Mesenchymal stem cell (in vitro differentiated cells and primary cell): ENCODE measurements around the gene ODAD2.

Experiments used
- DNase-seq: peaks from one replicate; pipeline ENCODE4 v3.0.0-alpha.2; 2013
- H2AFZ ChIP-seq: one replicate; pipeline ENCODE4 v1.6.1; 2013; ENCODE audit warnings: low read depth, mild to moderate bottlenecking, control low read depth, inconsistent platforms, low read length, moderate library complexity
- H2AK5ac ChIP-seq: 2 replicates; pipeline ENCODE4 v1.6.1; 2013; ENCODE audit warnings: low read length, moderate library complexity, mild to moderate bottlenecking, inconsistent platforms; ENCODE audit not compliant: severe bottlenecking
- H2BK120ac ChIP-seq: one replicate; pipeline ENCODE4 v1.6.1; 2013; ENCODE audit warnings: low read depth, mild to moderate bottlenecking, inconsistent platforms, low read length, moderate library complexity
- H2BK12ac ChIP-seq, 2 experiments: one replicate each; pipeline ENCODE4 v1.6.1; 2013; ENCODE audit warnings: inconsistent platforms in 2 of 2, low read length in 2 of 2, mild to moderate bottlenecking in 2 of 2, moderate library complexity in 2 of 2, control low read depth in 1 of 2
- H2BK15ac ChIP-seq: one replicate; pipeline ENCODE4 v1.6.1; 2013; ENCODE audit warnings: mild to moderate bottlenecking, low read depth, inconsistent platforms; ENCODE audit not compliant: poor library complexity, severe bottlenecking
- H2BK5ac ChIP-seq: 2 replicates; pipeline ENCODE4 v1.6.1; 2013; ENCODE audit warnings: low read depth, mild to moderate bottlenecking, low read length, control low read depth, inconsistent platforms; ENCODE audit not compliant: poor library complexity, severe bottlenecking
- H3K14ac ChIP-seq, 2 experiments: one replicate each; pipeline ENCODE4 v1.6.1; 2013; ENCODE audit warnings: inconsistent platforms in 2 of 2, low read length in 2 of 2, control low read depth in 1 of 2, mild to moderate bottlenecking in 1 of 2, moderate library complexity in 1 of 2
- H3K18ac ChIP-seq, 2 experiments: one replicate each; pipeline ENCODE4 v1.6.1; 2013; ENCODE audit warnings: inconsistent platforms in 2 of 2, low read length in 2 of 2, control low read depth in 1 of 2, low read depth in 1 of 2, mild to moderate bottlenecking in 1 of 2
- H3K23ac ChIP-seq, 2 experiments: one replicate each; pipeline ENCODE4 v1.6.1; 2013; ENCODE audit warnings: inconsistent platforms in 2 of 2, low read length in 2 of 2, mild to moderate bottlenecking in 2 of 2, moderate library complexity in 2 of 2, control low read depth in 1 of 2
- H3K27ac ChIP-seq: 2 replicates; pipeline ENCODE4 v1.5.1; 2013; ENCODE audit warnings: mild to moderate bottlenecking, moderate library complexity, low read length, control low read depth, inconsistent platforms; ENCODE audit not compliant: poor library complexity, severe bottlenecking
- H3K27me3 ChIP-seq, 2 experiments: 2 replicates each; pipeline versions ENCODE4 v1.6.1 to v1.7.0; 2013; ENCODE audit warnings: low read length in 2 of 2, mild to moderate bottlenecking in 2 of 2, moderate library complexity in 2 of 2, control low read depth in 1 of 2, inconsistent platforms in 1 of 2; ENCODE audit not compliant: control insufficient read depth in 1 of 2, insufficient read depth in 1 of 2
- H3K36me3 ChIP-seq, 2 experiments: 2 replicates each; pipeline versions ENCODE4 v1.6.1 to v1.7.0; 2013; ENCODE audit warnings: low read length in 2 of 2, control low read depth in 1 of 2, inconsistent platforms in 1 of 2, low read depth in 1 of 2, mild to moderate bottlenecking in 1 of 2; ENCODE audit not compliant: insufficient read depth in 2 of 2, control insufficient read depth in 1 of 2
- H3K4ac ChIP-seq, 2 experiments: one replicate each; pipeline ENCODE4 v1.6.1; 2013; ENCODE audit warnings: inconsistent platforms in 2 of 2, low read length in 2 of 2, mild to moderate bottlenecking in 2 of 2, moderate library complexity in 2 of 2, control low read depth in 1 of 2, low read depth in 1 of 2
- H3K4me1 ChIP-seq: 2 replicates; pipeline ENCODE4 v1.6.1; 2013; ENCODE audit warnings: low read depth, low read length, control low read depth; ENCODE audit not compliant: control insufficient read depth, insufficient read depth
- H3K4me2 ChIP-seq: 2 replicates; pipeline ENCODE4 v1.6.1; 2013; ENCODE audit warnings: low read length, mild to moderate bottlenecking, inconsistent platforms; ENCODE audit not compliant: poor library complexity, severe bottlenecking
- H3K4me3 ChIP-seq, 2 experiments: 2 replicates each; pipeline versions ENCODE4 v1.5.1 to v1.7.0; 2013; ENCODE audit warnings: low read length in 2 of 2, mild to moderate bottlenecking in 2 of 2, control low read depth in 1 of 2, low read depth in 1 of 2; ENCODE audit not compliant: insufficient read depth in 1 of 2
- H3K79me1 ChIP-seq: replicated peaks from 2 replicates; pipeline ENCODE4 v1.6.1; 2013; ENCODE audit warnings: mild to moderate bottlenecking, control low read depth, low read length, inconsistent platforms; ENCODE audit not compliant: poor library complexity, severe bottlenecking
- H3K9ac ChIP-seq: 2 replicates; pipeline ENCODE4 v1.7.0; 2013; ENCODE audit warnings: mild to moderate bottlenecking, low read length, moderate library complexity
- H3K9me3 ChIP-seq: 2 replicates; pipeline ENCODE4 v1.7.0; 2013; ENCODE audit warnings: mild to moderate bottlenecking, low read length; ENCODE audit not compliant: control insufficient read depth
- H4K8ac ChIP-seq: one replicate; pipeline ENCODE4 v1.6.1; 2013; ENCODE audit warnings: inconsistent platforms, mild to moderate bottlenecking, low read length, moderate library complexity
- H4K91ac ChIP-seq: one replicate; pipeline ENCODE4 v1.6.1; 2013; ENCODE audit warnings: mild to moderate bottlenecking, low read length, inconsistent platforms
- WGBS: methylation state at CpG from one replicate; pipeline ENCODE4 v1.1.7; 2013; ENCODE audit warnings: mixed read lengths; 5-methylcytosine and 5-hydroxymethylcytosine counted together

The ODAD2 gene

DNA sequence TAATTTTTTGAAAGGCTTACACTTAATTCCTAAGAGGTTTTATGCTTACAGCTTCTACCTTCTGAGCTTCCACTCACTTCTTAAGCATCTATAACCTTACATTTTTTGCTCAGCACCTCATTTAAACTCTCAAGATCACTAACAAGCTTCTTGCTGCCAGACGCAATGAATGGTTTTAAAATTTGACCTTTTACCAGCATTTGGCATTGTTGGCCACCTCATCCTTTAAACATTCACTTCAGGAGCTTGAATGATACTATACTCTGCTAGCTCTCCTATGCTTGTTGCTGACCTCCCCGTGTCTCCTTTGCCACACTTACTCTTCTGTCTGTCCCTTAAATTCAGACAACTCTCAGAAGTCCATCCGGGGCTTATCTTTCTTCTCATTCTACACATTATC lies 37.7 kb upstream of the ODAD2 start:
- Histone ChIP-seq H3K14ac (no peak overlapping the region), H2BK12ac (no peak overlapping the region), H3K18ac (no peak overlapping the region), H2BK15ac (no peak overlapping the region), H3K4me2 (peak overlapping the region; percentile 22), H3K27me3 (no peaks in the 10 kb centered on the region), H2AFZ (no peak overlapping the region), H4K8ac (no peak overlapping the region), H3K9me3 (no peaks in the 10 kb centered on the region), H3K23ac (no peak overlapping the region), H3K36me3 (no peaks in the 10 kb centered on the region), H3K27ac (peak overlapping the region; percentile 60), H3K4ac (no peak overlapping the region), H2BK5ac (no peak overlapping the region), H3K79me1 (no peaks in the 10 kb centered on the region), H3K4me1 (peaks cover 2% of the 10 kb centered on the region), H3K4me3 (no peak overlapping the region), H4K91ac (no peak overlapping the region), H2AK5ac (no peak overlapping the region), H2BK120ac (no peak overlapping the region), H3K9ac (no peak overlapping the region)
- DNase-seq = peak; percentile 13
- WGBS = 40% methylated on average over 3 of the region's 3 CpGs

DNA sequence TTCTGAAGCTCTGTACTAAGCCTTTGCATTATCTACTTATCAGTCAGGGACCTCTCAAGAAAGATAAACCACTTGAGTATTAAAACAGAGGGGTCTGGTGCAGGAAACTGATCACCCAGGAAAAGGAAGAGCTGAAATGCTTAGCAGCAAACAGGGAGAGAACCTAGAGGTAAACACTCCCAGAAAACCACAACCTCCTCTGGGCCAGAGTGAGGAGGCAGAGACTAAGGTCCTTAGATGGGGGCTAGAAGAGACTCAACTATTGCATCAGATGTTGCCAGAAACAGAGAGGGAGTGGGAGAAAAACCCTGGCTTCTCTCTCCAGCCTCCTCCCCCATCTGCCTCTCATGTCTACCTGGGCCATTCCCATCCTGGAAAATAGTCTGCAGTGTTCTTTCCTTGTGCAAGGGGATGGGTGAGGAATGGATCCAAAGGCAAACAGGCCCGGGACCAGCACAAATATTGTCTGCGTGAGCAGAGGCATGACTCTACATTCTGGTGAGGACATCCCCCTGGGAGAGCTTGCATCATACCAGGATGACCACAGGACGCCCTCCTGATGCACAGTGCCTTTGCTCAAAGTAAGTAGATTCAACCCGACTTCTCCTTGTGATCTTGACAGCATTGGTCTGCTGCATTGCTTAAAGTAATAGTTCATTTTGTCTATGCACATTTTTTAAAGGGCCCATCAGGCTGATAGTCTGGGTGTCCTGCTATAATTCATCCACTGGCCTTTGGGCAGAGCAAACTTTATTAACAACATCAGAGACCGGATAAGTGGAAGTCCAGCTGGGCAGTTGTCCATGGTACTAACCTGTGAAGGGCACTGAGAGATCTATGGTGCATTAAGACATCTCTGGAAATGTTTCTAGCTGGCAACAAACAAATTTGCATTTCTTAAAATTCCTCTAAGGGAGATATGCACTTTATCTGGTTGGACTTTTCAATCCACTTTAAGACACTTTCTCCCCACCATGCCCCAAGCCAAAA lies 22.4 kb upstream of the ODAD2 start:
- Histone ChIP-seq H4K8ac (no peak overlapping the region), H3K9ac (no peak overlapping the region), H3K9me3 (no peaks in the 10 kb centered on the region), H3K23ac (no peak overlapping the region), H3K4me3 (no peak overlapping the region), H2BK15ac (no peak overlapping the region), H3K14ac (no peak overlapping the region), H3K4me1 (no peaks in the 10 kb centered on the region), H3K4me2 (no peak overlapping the region), H4K91ac (no peak overlapping the region), H3K4ac (no peak overlapping the region), H3K27ac (no peak overlapping the region), H3K79me1 (no peaks in the 10 kb centered on the region), H2BK5ac (no peak overlapping the region), H2AK5ac (no peak overlapping the region), H2AFZ (no peak overlapping the region), H2BK12ac (no peak overlapping the region), H3K27me3 (no peaks in the 10 kb centered on the region), H2BK120ac (no peak overlapping the region), H3K18ac (no peak overlapping the region), H3K36me3 (no peaks in the 10 kb centered on the region)
- WGBS = 85% methylated on average over 5 of the region's 5 CpGs
- no peak for DNase-seq

GRCh38 chr10:28020080-28020860 lies 21.4 kb upstream of the ODAD2 start:
- H3K18ac ChIP-seq = no peak overlapping the region
- no peak overlapping the region for H2BK15ac ChIP-seq
- no peak overlapping the region for H3K4ac ChIP-seq
- H2BK120ac ChIP-seq = no peak overlapping the region
- H4K8ac ChIP-seq = no peak overlapping the region
- no peak overlapping the region for H4K91ac ChIP-seq
- H2AK5ac ChIP-seq = no peak overlapping the region
- no peak overlapping the region for H3K27ac ChIP-seq
- DNase-seq = no peak
- H3K79me1 ChIP-seq = no peaks in the 10 kb centered on the region
- no peaks in the 10 kb centered on the region for H3K4me1 ChIP-seq
- H3K27me3 ChIP-seq = no peaks in the 10 kb centered on the region
- no peaks in the 10 kb centered on the region for H3K36me3 ChIP-seq
- H2BK5ac ChIP-seq = no peak overlapping the region
- H3K4me3 ChIP-seq = peak overlapping the region in 1 of 2 experiments; percentile 14
- no peak overlapping the region for H3K9ac ChIP-seq
- no peak overlapping the region for H3K14ac ChIP-seq
- H3K4me2 ChIP-seq = no peak overlapping the region
- no peak overlapping the region for H2AFZ ChIP-seq
- 92% methylated on average over 12 of the region's 12 CpGs for WGBS
- no peak overlapping the region for H2BK12ac ChIP-seq
- H3K23ac ChIP-seq = no peak overlapping the region
- H3K9me3 ChIP-seq = no peaks in the 10 kb centered on the region

GRCh38 chr10:28014651-28015050 lies 15.8 kb upstream of the ODAD2 start:
- Histone ChIP-seq H3K4me3 (no peak overlapping the region), H2BK120ac (no peak overlapping the region), H2BK12ac (no peak overlapping the region), H4K91ac (no peak overlapping the region), H2BK15ac (no peak overlapping the region), H3K18ac (no peak overlapping the region), H2BK5ac (no peak overlapping the region), H3K9me3 (no peaks in the 10 kb centered on the region), H3K27me3 (no peaks in the 10 kb centered on the region), H3K9ac (no peak overlapping the region), H3K27ac (no peak overlapping the region), H3K4me2 (no peak overlapping the region), H3K4me1 (no peaks in the 10 kb centered on the region), H3K36me3 (no peaks in the 10 kb centered on the region), H3K23ac (no peak overlapping the region), H2AK5ac (no peak overlapping the region), H3K14ac (no peak overlapping the region), H2AFZ (no peak overlapping the region), H3K79me1 (no peaks in the 10 kb centered on the region), H4K8ac (no peak overlapping the region), H3K4ac (no peak overlapping the region)
- DNase-seq = no peak
